Measurements from ENCODE around the gene SGMS1. TPM values are rescaled to one million over a fixed set of nuclear protein-coding genes. Genes with fewer than 3 reads are reported as not detected.

Gene SGMS1
- total and polyA plus RNA-seq, 2 donors (not counting 3 experiments of a cell fraction or from before 2014, with no cell fraction given) = 9.7 to 23.7 TPM

- dilution Hi-C loops (cut with MboI; ENCODE audit: extremely low pct_ligation_motif_present, low sequenced_read_pairs) = no loop called here
- no peak for DNase-seq (ENCODE audit: low read depth, low spot score)
- Histone ChIP-seq H3K9ac (replicated peaks; ENCODE audit: extremely low read depth, insufficient read depth, low read length) (no peak overlapping the region), H3K27ac (ENCODE audit: insufficient read depth, low read depth, low read length) (no peak overlapping the region), H3K36me3 (ENCODE audit: control insufficient read depth in 2 of 2, extremely low read depth in 1 of 2, insufficient read depth in 2 of 2, low read length in 2 of 2) (no peaks in the 10 kb centered on the region), H3K27me3 (ENCODE audit: control insufficient read depth in 2 of 2, insufficient read depth in 2 of 2, low read length in 2 of 2) (no peaks in the 10 kb centered on the region), H3K79me2 (ENCODE audit: control insufficient read depth, insufficient read depth, low read length) (no peaks in the 10 kb centered on the region), H2AFZ (ENCODE audit: low read depth, low read length) (no peak overlapping the region), H3K9me1 (replicated peaks; ENCODE audit: control insufficient read depth, extremely low read depth, insufficient read depth, low read length) (no peaks in the 10 kb centered on the region), H3K4me2 (ENCODE audit: insufficient read depth, low read length) (no peak overlapping the region), H3K9me3 (replicated peaks; ENCODE audit: control insufficient read depth, insufficient read depth, low read length) (no peaks in the 10 kb centered on the region), H3K4me1 (ENCODE audit: control insufficient read depth, extremely low read depth, insufficient read depth, low read length) (peaks cover 6% of the 10 kb centered on the region), H4K20me1 (replicated peaks; ENCODE audit: control insufficient read depth, extremely low read depth, insufficient read depth, low read length) (no peaks in the 10 kb centered on the region), H3K4me3 (replicated peaks in 1 of 3; ENCODE audit: insufficient read depth in 1 of 3, low read depth in 1 of 3, low read length in 3 of 3) (no peak overlapping the region)
- no peak for FAIRE-seq
- intact Hi-C loops (cut with micrococcal nuclease) = no loop called here
- CTCF ChIA-PET = no interaction called here
- POLR2A ChIA-PET = no interaction called here
- no TSS peak for BruUV-seq (replicated peaks)
- TF ChIP-seq JUN (IDR thresholded peaks at IDR 0.05; ENCODE audit: borderline replicate concordance, insufficient read depth, insufficient read length, low read depth) (no peak), POLR2AphosphoS5 (IDR thresholded peaks at IDR 0.05; ENCODE audit: insufficient read depth, low read depth, low read length) (no peak), MYC (IDR thresholded peaks at IDR 0.05; ENCODE audit: low read depth, low read length) (no peak), FOS (IDR thresholded peaks at IDR 0.05; ENCODE audit: borderline replicate concordance, insufficient read depth, low read length) (no peak), EZH2 (IDR thresholded peaks at IDR 0.05; ENCODE audit: borderline replicate concordance, low read depth, low read length, severe bottlenecking) (no peak), MAX (IDR thresholded peaks at IDR 0.05; ENCODE audit: insufficient read depth, insufficient read length) (no peak), GATA2 (IDR thresholded peaks at IDR 0.05; ENCODE audit: insufficient read depth, insufficient read length, low read depth, low read length) (no peak), POLR2A (IDR thresholded peaks at IDR 0.05; ENCODE audit: low read depth, low read length) (no peak), CTCF (IDR thresholded peaks at IDR 0.05; ENCODE audit: extremely low read depth in 1 of 2, insufficient read depth in 1 of 2, low read depth in 1 of 2, low read length in 2 of 2) (no peak)
Observed at GRCh38 chr10:50436805-50437204, 187.0 kb downstream of the SGMS1 start.

Measured in endothelial cell of umbilical vein (primary cell).